HCT116 (cell line): ENCODE results near the gene STBD1. TPM values are rescaled to one million over a fixed set of nuclear protein-coding genes. Genes with fewer than 3 reads are reported as not detected.

ENCODE experiments used
- ATAC-seq: fragments of 200-7000 bp; cut with Tn5 transposase; 2 replicates; pipeline ENCODE4 v1.9.1; 2020; ENCODE audit warnings: mild to moderate bottlenecking, moderate library complexity
- BruUV-seq: library from RNA; stranded (reverse); fragments of 400-500 nt; replicated peaks from 2 replicates; lab custom pipeline; 2021; lab: Mats Ljungman, UMichigan
- CTCF ChIA-PET: fragments of 300-600 bp; sonication (Branson Sonifier 250); formaldehyde crosslinking; loops from one replicate; lab custom pipeline; 2021; ENCODE audit warnings: antibody characterized with exemption; lab: Charles Lee
- POLR2A ChIA-PET: fragments of 300-600, 350-600 bp; sonication (Branson Sonifier 250); formaldehyde crosslinking; loops from one replicate; lab custom pipeline; 2021; ENCODE audit warnings: antibody characterized with exemption; lab: Charles Lee
- RAD21 ChIA-PET, 2 experiments: fragments of 300-600 bp; sonication (Branson Sonifier 250); formaldehyde crosslinking; loops; one replicate each; lab custom pipeline; 2023; ENCODE audit warnings: low total read pairs in 2 of 2; ENCODE audit not compliant: uncharacterized antibody in 2 of 2, unreplicated experiment in 2 of 2, low non-redundant PET in 1 of 2; lab: Charles Lee
- DNase-seq: peaks from one replicate; pipeline ENCODE4 v3.0.0-alpha.2; 2010; ENCODE audit warnings: low read depth, low spot score
- H2AFZ ChIP-seq: fragments of 200-600 bp; shearing (Covaris generic), sonication (generic); 2 replicates; pipeline ENCODE4 v1.6.1; 2017; ENCODE audit warnings: low read depth, mixed run types, mixed read lengths, antibody characterized with exemption, low read length; ENCODE audit not compliant: poor library complexity, severe bottlenecking
- H3K27ac ChIP-seq: 2 replicates; pipeline ENCODE4 v1.5.1; 2012; ENCODE audit warnings: low read depth, low read length
- H3K27me3 ChIP-seq: fragments of 200-600 bp; sonication (generic); 2 replicates; pipeline ENCODE4 v1.6.1; 2016; ENCODE audit warnings: mixed run types, low read length, mixed read lengths; ENCODE audit not compliant: insufficient read depth
- H3K36me3 ChIP-seq, 2 experiments: fragments of 200-500 bp in 1 of 2; fragments of 200-600 bp in 1 of 2; sonication (Bioruptor generic) in 1 of 2; sonication (generic) in 1 of 2; 2 replicates each; pipeline versions ENCODE4 v1.5.1 to v1.6.1; 2014 to 2016; ENCODE audit warnings: low read length in 2 of 2, inconsistent platforms in 1 of 2, mixed read lengths in 1 of 2, mixed run types in 1 of 2; ENCODE audit not compliant: insufficient read depth in 2 of 2, control insufficient read depth in 1 of 2
- H3K4me1 ChIP-seq, 2 experiments: fragments of 200-600 bp in 1 of 2; sonication (generic) in 1 of 2; 2 replicates each; pipeline versions ENCODE4 v1.5.1 to v1.6.1; 2012 to 2017; ENCODE audit warnings: low read length in 2 of 2, inconsistent platforms in 1 of 2, mild to moderate bottlenecking in 1 of 2, mixed read lengths in 1 of 2, mixed run types in 1 of 2, moderate library complexity in 1 of 2; ENCODE audit not compliant: insufficient read depth in 2 of 2, control insufficient read depth in 1 of 2
- H3K4me2 ChIP-seq: fragments of 200-600 bp; sonication (generic); 2 replicates; pipeline ENCODE4 v1.6.1; 2017; ENCODE audit warnings: mixed run types, low read length, mixed read lengths
- H3K4me3 ChIP-seq, 2 experiments: fragments of 200-600 bp in 1 of 2; sonication (generic) in 1 of 2; replicated peaks in 1 of 2; 2 replicates each; pipeline ENCODE4 v1.5.1; 2011 to 2016; ENCODE audit warnings: low read length in 2 of 2, control low read depth in 1 of 2, low read depth in 1 of 2, mild to moderate bottlenecking in 1 of 2, mixed read lengths in 1 of 2, mixed run types in 1 of 2
- H3K79me2 ChIP-seq: fragments of 200-600 bp; sonication (generic); 2 replicates; pipeline ENCODE4 v1.6.1; 2017; ENCODE audit warnings: mild to moderate bottlenecking, mixed run types, low read length, moderate library complexity, mixed read lengths; ENCODE audit not compliant: insufficient read depth
- H3K9ac ChIP-seq: fragments of 200-600 bp; sonication (generic); 2 replicates; pipeline ENCODE4 v1.6.1; 2016; ENCODE audit warnings: low read length, mixed read lengths
- H3K9me2 ChIP-seq: fragments of 200-600 bp; sonication (generic), shearing (Covaris generic); 2 replicates; pipeline ENCODE4 v1.6.1; 2017; ENCODE audit warnings: mixed run types, mild to moderate bottlenecking, moderate library complexity; ENCODE audit not compliant: insufficient read depth
- H3K9me3 ChIP-seq, 2 experiments: fragments of 200-500 bp in 1 of 2; fragments of 200-600 bp in 1 of 2; sonication (Bioruptor generic) in 1 of 2; sonication (generic) in 1 of 2; 2 replicates each; pipeline ENCODE4 v1.6.1; 2014 to 2017; ENCODE audit warnings: low read length in 2 of 2, mixed read lengths in 2 of 2, inconsistent platforms in 1 of 2, low read depth in 1 of 2, mild to moderate bottlenecking in 1 of 2, mixed run types in 1 of 2, moderate library complexity in 1 of 2; ENCODE audit not compliant: control insufficient read depth in 1 of 2, insufficient read depth in 1 of 2
- H4K20me1 ChIP-seq: fragments of 200-600 bp; sonication (generic), shearing (Covaris generic); 2 replicates; pipeline ENCODE4 v1.6.1; 2017; ENCODE audit warnings: mixed run types, mild to moderate bottlenecking, moderate library complexity; ENCODE audit not compliant: insufficient read depth
- CEBPB ChIP-seq: IDR thresholded peaks from 2 replicates; pipeline ENCODE4 v1.6.1; 2012; ENCODE audit warnings: low read depth
- ELF1 ChIP-seq: IDR thresholded peaks from 2 replicates; pipeline ENCODE4 v1.6.1; 2012; ENCODE audit warnings: low read depth, borderline replicate concordance
- EZH2 ChIP-seq: fragments of 200-600 bp; sonication (generic); IDR thresholded peaks from 2 replicates; pipeline ENCODE4 v1.6.1; 2017; ENCODE audit warnings: antibody characterized with exemption, mixed run types
- EZH2phosphoT487 ChIP-seq: fragments of 200-600 bp; IDR thresholded peaks from 2 replicates; pipeline ENCODE4 v1.6.1; 2018; ENCODE audit warnings: antibody characterized with exemption, borderline replicate concordance
- FOSL1 ChIP-seq: IDR thresholded peaks from 2 replicates; pipeline ENCODE4 v1.6.1; 2012; ENCODE audit warnings: low read depth
- JUND ChIP-seq: IDR thresholded peaks from 2 replicates; pipeline ENCODE4 v1.6.1; 2012
- POLR2AphosphoS5 ChIP-seq: IDR thresholded peaks from 2 replicates; pipeline ENCODE4 v1.6.1; 2011; ENCODE audit warnings: mild to moderate bottlenecking, low read depth, low read length, moderate library complexity
- SRF ChIP-seq: IDR thresholded peaks from 2 replicates; pipeline ENCODE4 v1.6.1; 2012; ENCODE audit warnings: low read depth
- TCF7L2 ChIP-seq: IDR thresholded peaks from 2 replicates; pipeline ENCODE4 v1.7.0; 2011; ENCODE audit warnings: borderline replicate concordance, inconsistent platforms; ENCODE audit not compliant: insufficient read depth, insufficient read length; ENCODE audit errors: extremely low read depth
- YY1 ChIP-seq: IDR thresholded peaks from 2 replicates; pipeline ENCODE4 v1.6.1; 2011; ENCODE audit warnings: low read length, low read depth, moderate library complexity, mild to moderate bottlenecking; ENCODE audit not compliant: insufficient replicate concordance; ENCODE audit errors: extremely low read depth
- ZNF274 ChIP-seq: fragments of 200-500 bp; sonication (Bioruptor generic); IDR thresholded peaks from 2 replicates; pipeline ENCODE4 v1.6.1; 2014; ENCODE audit warnings: mild to moderate bottlenecking, low read depth, low read length, inconsistent platforms
- intact Hi-C: fragments of 100-400 bp; cut with micrococcal nuclease; formaldehyde crosslinking; loops from 2 replicates; pipeline ENCODE4 v1.10.0; 2022
- total RNA-seq: library from RNA; stranded (reverse); gene quantifications from one replicate; pipeline ENCODE4 v1.2.1, GENCODE V29; 2021; ENCODE audit not compliant: unreplicated experiment
- TF ChIP-seq, protein P1 (sequence below): IDR thresholded peaks from 2 replicates; pipeline ENCODE4 v1.6.1; 2011; ENCODE audit warnings: mild to moderate bottlenecking, low read length, moderate library complexity; ENCODE audit not compliant: insufficient replicate concordance; ENCODE audit errors: extremely low read depth
- TF ChIP-seq, protein P2 (sequence below): IDR thresholded peaks from 2 replicates; pipeline ENCODE4 v1.6.1; 2012
- TF ChIP-seq, protein P3 (sequence below): IDR thresholded peaks from 2 replicates; pipeline ENCODE4 v1.6.1; 2012; ENCODE audit warnings: low read depth

Gene STBD1
- total RNA-seq, 1 experiment from 2014 or later: 5.6 TPM

DNA sequence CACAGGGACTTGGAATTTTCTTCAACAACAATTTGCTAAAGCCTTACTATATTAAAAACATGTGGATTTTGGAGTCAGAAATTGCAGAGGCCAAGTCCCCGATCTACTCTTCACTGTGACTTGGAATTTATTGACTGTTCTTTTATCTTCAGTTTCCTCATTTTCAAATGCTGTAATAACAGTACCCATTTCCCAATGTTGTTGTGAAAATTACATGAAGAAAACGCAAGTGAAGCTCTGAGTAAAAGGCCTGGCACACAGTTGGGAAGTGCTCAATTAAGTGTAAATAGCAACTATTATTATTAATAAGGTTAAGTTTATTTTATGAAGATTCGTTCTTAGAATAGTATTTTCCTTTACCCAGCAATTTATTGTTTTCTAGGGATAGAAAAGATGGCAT is 15.7 kb downstream of the STBD1 start:
- DNase-seq (no peak), ATAC-seq (no peak)
- Histone ChIP-seq H3K27ac (no peak overlapping the region), H3K4me3 (no peak overlapping the region), H2AFZ (no peak overlapping the region), H3K27me3 (no peaks in the 10 kb centered on the region), H3K79me2 (no peaks in the 10 kb centered on the region), H3K9me3 (no peaks in the 10 kb centered on the region), H3K36me3 (no peaks in the 10 kb centered on the region), H3K4me2 (no peak overlapping the region), H3K9ac (no peak overlapping the region), H4K20me1 (no peaks in the 10 kb centered on the region), H3K4me1 (no peaks in the 10 kb centered on the region), H3K9me2 (no peaks in the 10 kb centered on the region)
- CTCF ChIA-PET: no interaction called here
- POLR2A ChIA-PET: no interaction called here
- no peak for TF ChIP-seq SRF
- TF ChIP-seq TCF7L2: no peak
- no peak for TF ChIP-seq POLR2AphosphoS5
- TF ChIP-seq ELF1: no peak
- TF ChIP-seq EZH2: no peak
- TF ChIP-seq YY1: no peak
- no peak for TF ChIP-seq EZH2phosphoT487
- TF ChIP-seq ZNF274: no peak
- TF ChIP-seq, protein P1, sequence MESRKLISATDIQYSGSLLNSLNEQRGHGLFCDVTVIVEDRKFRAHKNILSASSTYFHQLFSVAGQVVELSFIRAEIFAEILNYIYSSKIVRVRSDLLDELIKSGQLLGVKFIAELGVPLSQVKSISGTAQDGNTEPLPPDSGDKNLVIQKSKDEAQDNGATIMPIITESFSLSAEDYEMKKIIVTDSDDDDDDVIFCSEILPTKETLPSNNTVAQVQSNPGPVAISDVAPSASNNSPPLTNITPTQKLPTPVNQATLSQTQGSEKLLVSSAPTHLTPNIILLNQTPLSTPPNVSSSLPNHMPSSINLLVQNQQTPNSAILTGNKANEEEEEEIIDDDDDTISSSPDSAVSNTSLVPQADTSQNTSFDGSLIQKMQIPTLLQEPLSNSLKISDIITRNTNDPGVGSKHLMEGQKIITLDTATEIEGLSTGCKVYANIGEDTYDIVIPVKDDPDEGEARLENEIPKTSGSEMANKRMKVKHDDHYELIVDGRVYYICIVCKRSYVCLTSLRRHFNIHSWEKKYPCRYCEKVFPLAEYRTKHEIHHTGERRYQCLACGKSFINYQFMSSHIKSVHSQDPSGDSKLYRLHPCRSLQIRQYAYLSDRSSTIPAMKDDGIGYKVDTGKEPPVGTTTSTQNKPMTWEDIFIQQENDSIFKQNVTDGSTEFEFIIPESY: no peak
- TF ChIP-seq, protein P2, sequence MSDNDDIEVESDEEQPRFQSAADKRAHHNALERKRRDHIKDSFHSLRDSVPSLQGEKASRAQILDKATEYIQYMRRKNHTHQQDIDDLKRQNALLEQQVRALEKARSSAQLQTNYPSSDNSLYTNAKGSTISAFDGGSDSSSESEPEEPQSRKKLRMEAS: no peak
- TF ChIP-seq JUND: no peak
- no peak for TF ChIP-seq FOSL1
- no peak for TF ChIP-seq CEBPB
- TF ChIP-seq, protein P3, sequence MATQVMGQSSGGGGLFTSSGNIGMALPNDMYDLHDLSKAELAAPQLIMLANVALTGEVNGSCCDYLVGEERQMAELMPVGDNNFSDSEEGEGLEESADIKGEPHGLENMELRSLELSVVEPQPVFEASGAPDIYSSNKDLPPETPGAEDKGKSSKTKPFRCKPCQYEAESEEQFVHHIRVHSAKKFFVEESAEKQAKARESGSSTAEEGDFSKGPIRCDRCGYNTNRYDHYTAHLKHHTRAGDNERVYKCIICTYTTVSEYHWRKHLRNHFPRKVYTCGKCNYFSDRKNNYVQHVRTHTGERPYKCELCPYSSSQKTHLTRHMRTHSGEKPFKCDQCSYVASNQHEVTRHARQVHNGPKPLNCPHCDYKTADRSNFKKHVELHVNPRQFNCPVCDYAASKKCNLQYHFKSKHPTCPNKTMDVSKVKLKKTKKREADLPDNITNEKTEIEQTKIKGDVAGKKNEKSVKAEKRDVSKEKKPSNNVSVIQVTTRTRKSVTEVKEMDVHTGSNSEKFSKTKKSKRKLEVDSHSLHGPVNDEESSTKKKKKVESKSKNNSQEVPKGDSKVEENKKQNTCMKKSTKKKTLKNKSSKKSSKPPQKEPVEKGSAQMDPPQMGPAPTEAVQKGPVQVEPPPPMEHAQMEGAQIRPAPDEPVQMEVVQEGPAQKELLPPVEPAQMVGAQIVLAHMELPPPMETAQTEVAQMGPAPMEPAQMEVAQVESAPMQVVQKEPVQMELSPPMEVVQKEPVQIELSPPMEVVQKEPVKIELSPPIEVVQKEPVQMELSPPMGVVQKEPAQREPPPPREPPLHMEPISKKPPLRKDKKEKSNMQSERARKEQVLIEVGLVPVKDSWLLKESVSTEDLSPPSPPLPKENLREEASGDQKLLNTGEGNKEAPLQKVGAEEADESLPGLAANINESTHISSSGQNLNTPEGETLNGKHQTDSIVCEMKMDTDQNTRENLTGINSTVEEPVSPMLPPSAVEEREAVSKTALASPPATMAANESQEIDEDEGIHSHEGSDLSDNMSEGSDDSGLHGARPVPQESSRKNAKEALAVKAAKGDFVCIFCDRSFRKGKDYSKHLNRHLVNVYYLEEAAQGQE: no peak
- BruUV-seq: no TSS peak
- intact Hi-C loops: no loop called here
- RAD21 ChIA-PET: no interaction called here
